Osteoblast (primary cell): ENCODE data around the gene DUSP1. TPM values are rescaled to one million over a fixed set of nuclear protein-coding genes. Genes with fewer than 3 reads are reported as not detected.

Experiments used
- DNase-seq: peaks from one replicate; pipeline ENCODE4 v3.0.0; 2011; ENCODE audit warnings: low spot score, mixed read lengths; ENCODE audit not compliant: insufficient read length; ENCODE audit errors: missing footprints
- H2AFZ ChIP-seq: 2 replicates; pipeline ENCODE4 v1.6.0; 2011; ENCODE audit warnings: mild to moderate bottlenecking, low read length
- H3K27ac ChIP-seq: 2 replicates; pipeline ENCODE4 v1.5.1; 2011; ENCODE audit warnings: mild to moderate bottlenecking, low read depth, low read length, moderate library complexity
- H3K27me3 ChIP-seq: 2 replicates; pipeline ENCODE4 v1.6.0; 2012; ENCODE audit warnings: mild to moderate bottlenecking, control low read depth, inconsistent platforms, low read length, moderate library complexity; ENCODE audit not compliant: insufficient read depth
- H3K36me3 ChIP-seq: 2 replicates; pipeline ENCODE4 v1.5.1; 2011; ENCODE audit warnings: mild to moderate bottlenecking, low read length, control low read depth, moderate library complexity; ENCODE audit not compliant: insufficient read depth
- H3K4me1 ChIP-seq: 2 replicates; pipeline ENCODE4 v1.5.1; 2011; ENCODE audit warnings: mild to moderate bottlenecking, low read length, control low read depth, moderate library complexity; ENCODE audit not compliant: insufficient read depth
- H3K4me2 ChIP-seq: 2 replicates; pipeline ENCODE4 v1.6.0; 2011; ENCODE audit warnings: mild to moderate bottlenecking, low read length; ENCODE audit not compliant: insufficient read depth
- H3K4me3 ChIP-seq: fragments of 200-600 bp; sonication (generic); 3 replicates; pipeline ENCODE4 v1.5.1; 2012; ENCODE audit warnings: mild to moderate bottlenecking, low read length, inconsistent platforms; ENCODE audit not compliant: insufficient read depth
- H3K79me2 ChIP-seq: 2 replicates; pipeline ENCODE4 v1.6.0; 2012; ENCODE audit warnings: mild to moderate bottlenecking, low read length, control low read depth, inconsistent platforms; ENCODE audit not compliant: insufficient read depth
- H3K9me3 ChIP-seq: 2 replicates; pipeline ENCODE4 v1.5.1; 2011; ENCODE audit warnings: low read depth, low read length, control low read depth
- H4K20me1 ChIP-seq: 2 replicates; pipeline ENCODE4 v1.6.0; 2012; ENCODE audit warnings: mild to moderate bottlenecking, low read length, control low read depth; ENCODE audit not compliant: insufficient read depth
- CTCF ChIP-seq: IDR thresholded peaks from 2 replicates; pipeline ENCODE4 v1.5.1; 2011; ENCODE audit warnings: mild to moderate bottlenecking, low read depth, low read length, moderate library complexity; ENCODE audit errors: extremely low read depth
- total RNA-seq: library from RNA; depleted of rRNA; stranded (reverse); fragments of >200 nt; gene quantifications from 2 replicates; pipeline ENCODE4 v1.2.3, GENCODE V29; 2012

DUSP1 gene
- total RNA-seq, 1 donor, result 74.6 TPM

DNA sequence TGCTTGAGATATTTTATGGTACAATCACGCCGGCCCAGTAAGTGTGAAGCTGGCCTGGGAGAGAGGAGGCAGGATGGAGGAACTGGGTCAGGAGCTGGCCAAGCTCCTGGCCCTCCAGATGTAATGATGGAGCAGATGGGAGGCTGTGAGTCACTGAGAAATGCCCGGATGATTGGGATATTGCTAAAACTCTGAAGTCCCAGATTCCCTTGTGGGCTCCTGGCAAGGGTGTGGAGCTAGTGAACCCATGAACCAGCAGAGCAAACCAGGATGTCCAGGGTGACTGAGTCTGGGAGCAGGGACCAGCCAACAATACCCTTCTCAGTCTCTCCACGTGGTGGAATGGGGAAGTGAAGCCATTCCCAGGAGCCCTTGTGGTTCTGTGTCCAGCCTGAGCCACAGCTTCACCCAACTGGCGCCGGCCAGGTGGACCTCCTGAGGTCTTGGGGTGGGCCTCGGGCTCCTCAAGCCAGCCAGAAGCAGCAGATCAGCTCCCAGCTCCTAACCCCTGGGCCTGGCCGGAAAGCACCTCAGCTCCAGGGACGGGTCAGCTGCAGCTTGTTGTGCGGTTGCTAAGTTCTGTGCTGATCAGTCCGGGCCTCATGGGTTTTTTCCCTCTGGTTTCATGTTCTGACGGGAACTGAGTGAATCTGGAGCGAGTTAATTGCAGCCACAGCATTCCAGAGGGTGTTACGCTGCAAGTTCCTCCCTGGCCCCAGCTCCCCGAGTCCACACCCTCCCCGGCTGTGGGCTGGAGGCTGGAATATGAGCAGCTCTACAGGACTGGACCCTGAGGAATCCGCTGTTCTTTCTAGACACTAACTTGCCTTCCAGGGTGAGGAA is 37.6 kb downstream of the DUSP1 start:
- H3K4me1 ChIP-seq, result peaks cover 25% of the 10 kb centered on the region
- peak overlapping the region; percentile 99 for H3K27ac ChIP-seq
- no peaks in the 10 kb centered on the region for H3K79me2 ChIP-seq
- no peaks in the 10 kb centered on the region for H3K27me3 ChIP-seq
- peak; percentile 96 for DNase-seq
- H3K4me3 ChIP-seq, result peak overlapping the region; percentile 38
- H3K36me3 ChIP-seq, result no peaks in the 10 kb centered on the region
- no peaks in the 10 kb centered on the region for H3K9me3 ChIP-seq
- peak overlapping the region; percentile 43 for H2AFZ ChIP-seq
- H4K20me1 ChIP-seq, result no peaks in the 10 kb centered on the region
- no peak for TF ChIP-seq CTCF
- H3K4me2 ChIP-seq, result peak overlapping the region; percentile 77

GRCh38 chr5:172732201-172732865 is 38.7 kb downstream of the DUSP1 start:
- DNase-seq, result peak; percentile 23
- Histone ChIP-seq H2AFZ (no peak overlapping the region), H3K4me3 (no peak overlapping the region), H3K79me2 (no peaks in the 10 kb centered on the region), H3K9me3 (no peaks in the 10 kb centered on the region), H3K4me2 (no peak overlapping the region), H3K27ac (peak overlapping the region; percentile 99), H3K27me3 (no peaks in the 10 kb centered on the region), H4K20me1 (no peaks in the 10 kb centered on the region), H3K36me3 (no peaks in the 10 kb centered on the region), H3K4me1 (peaks cover 25% of the 10 kb centered on the region)
- TF ChIP-seq CTCF, result no peak

DNA sequence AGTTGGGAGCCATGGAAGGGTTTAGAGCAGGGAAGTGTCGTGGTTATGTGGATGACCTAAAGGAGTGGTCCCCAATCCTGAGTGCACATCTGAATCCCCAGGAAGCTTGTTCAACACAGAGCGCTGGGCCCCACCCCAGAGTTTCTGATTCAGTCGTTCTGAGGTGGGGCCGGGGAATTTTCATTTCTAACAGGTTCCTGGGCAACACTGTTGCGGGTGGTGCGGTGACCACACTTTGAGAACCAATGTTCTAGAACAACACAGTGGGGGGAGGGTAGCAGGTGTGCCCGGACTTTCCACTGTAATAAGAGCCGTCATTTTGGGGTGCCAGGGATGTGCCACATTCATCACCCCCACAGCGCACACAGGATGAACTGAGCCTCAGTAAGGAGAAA is 39.3 kb downstream of the DUSP1 start:
- Histone ChIP-seq H3K4me3 (no peak overlapping the region), H3K27me3 (no peaks in the 10 kb centered on the region), H3K36me3 (no peaks in the 10 kb centered on the region), H2AFZ (no peak overlapping the region), H3K9me3 (no peaks in the 10 kb centered on the region), H3K4me2 (no peak overlapping the region), H3K79me2 (no peaks in the 10 kb centered on the region), H4K20me1 (no peaks in the 10 kb centered on the region), H3K27ac (no peak overlapping the region), H3K4me1 (peaks cover 25% of the 10 kb centered on the region)
- DNase-seq, result peak; percentile 34
- TF ChIP-seq CTCF, result no peak
